Mesenchymal stem cell (in vitro differentiated cells and primary cell): ENCODE results near the gene COL27A1.
"Not testable (repeated sequence)": the region's sequence is repeated elsewhere in the genome, so short reads cannot be mapped to it uniquely, and the experiment has no call there.

Experiments used
- DNase-seq: peaks from one replicate; pipeline ENCODE4 v3.0.0-alpha.2; 2013
- H2AFZ ChIP-seq: one replicate; pipeline ENCODE4 v1.6.1; 2013; ENCODE audit warnings: low read depth, mild to moderate bottlenecking, control low read depth, inconsistent platforms, low read length, moderate library complexity
- H2AK5ac ChIP-seq: 2 replicates; pipeline ENCODE4 v1.6.1; 2013; ENCODE audit warnings: low read length, moderate library complexity, mild to moderate bottlenecking, inconsistent platforms; ENCODE audit not compliant: severe bottlenecking
- H2BK120ac ChIP-seq: one replicate; pipeline ENCODE4 v1.6.1; 2013; ENCODE audit warnings: low read depth, mild to moderate bottlenecking, inconsistent platforms, low read length, moderate library complexity
- H2BK12ac ChIP-seq, 2 experiments: one replicate each; pipeline ENCODE4 v1.6.1; 2013; ENCODE audit warnings: inconsistent platforms in 2 of 2, low read length in 2 of 2, mild to moderate bottlenecking in 2 of 2, moderate library complexity in 2 of 2, control low read depth in 1 of 2
- H2BK15ac ChIP-seq: one replicate; pipeline ENCODE4 v1.6.1; 2013; ENCODE audit warnings: mild to moderate bottlenecking, low read depth, inconsistent platforms; ENCODE audit not compliant: poor library complexity, severe bottlenecking
- H2BK5ac ChIP-seq: 2 replicates; pipeline ENCODE4 v1.6.1; 2013; ENCODE audit warnings: low read depth, mild to moderate bottlenecking, low read length, control low read depth, inconsistent platforms; ENCODE audit not compliant: poor library complexity, severe bottlenecking
- H3K14ac ChIP-seq, 2 experiments: one replicate each; pipeline ENCODE4 v1.6.1; 2013; ENCODE audit warnings: inconsistent platforms in 2 of 2, low read length in 2 of 2, control low read depth in 1 of 2, mild to moderate bottlenecking in 1 of 2, moderate library complexity in 1 of 2
- H3K18ac ChIP-seq, 2 experiments: one replicate each; pipeline ENCODE4 v1.6.1; 2013; ENCODE audit warnings: inconsistent platforms in 2 of 2, low read length in 2 of 2, control low read depth in 1 of 2, low read depth in 1 of 2, mild to moderate bottlenecking in 1 of 2
- H3K23ac ChIP-seq, 2 experiments: one replicate each; pipeline ENCODE4 v1.6.1; 2013; ENCODE audit warnings: inconsistent platforms in 2 of 2, low read length in 2 of 2, mild to moderate bottlenecking in 2 of 2, moderate library complexity in 2 of 2, control low read depth in 1 of 2
- H3K27ac ChIP-seq: 2 replicates; pipeline ENCODE4 v1.5.1; 2013; ENCODE audit warnings: mild to moderate bottlenecking, moderate library complexity, low read length, control low read depth, inconsistent platforms; ENCODE audit not compliant: poor library complexity, severe bottlenecking
- H3K27me3 ChIP-seq, 2 experiments: 2 replicates each; pipeline versions ENCODE4 v1.6.1 to v1.7.0; 2013; ENCODE audit warnings: low read length in 2 of 2, mild to moderate bottlenecking in 2 of 2, moderate library complexity in 2 of 2, control low read depth in 1 of 2, inconsistent platforms in 1 of 2; ENCODE audit not compliant: control insufficient read depth in 1 of 2, insufficient read depth in 1 of 2
- H3K36me3 ChIP-seq, 2 experiments: 2 replicates each; pipeline versions ENCODE4 v1.6.1 to v1.7.0; 2013; ENCODE audit warnings: low read length in 2 of 2, control low read depth in 1 of 2, inconsistent platforms in 1 of 2, low read depth in 1 of 2, mild to moderate bottlenecking in 1 of 2; ENCODE audit not compliant: insufficient read depth in 2 of 2, control insufficient read depth in 1 of 2
- H3K4ac ChIP-seq, 2 experiments: one replicate each; pipeline ENCODE4 v1.6.1; 2013; ENCODE audit warnings: inconsistent platforms in 2 of 2, low read length in 2 of 2, mild to moderate bottlenecking in 2 of 2, moderate library complexity in 2 of 2, control low read depth in 1 of 2, low read depth in 1 of 2
- H3K4me1 ChIP-seq: 2 replicates; pipeline ENCODE4 v1.6.1; 2013; ENCODE audit warnings: low read depth, low read length, control low read depth; ENCODE audit not compliant: control insufficient read depth, insufficient read depth
- H3K4me2 ChIP-seq: 2 replicates; pipeline ENCODE4 v1.6.1; 2013; ENCODE audit warnings: low read length, mild to moderate bottlenecking, inconsistent platforms; ENCODE audit not compliant: poor library complexity, severe bottlenecking
- H3K4me3 ChIP-seq, 2 experiments: 2 replicates each; pipeline versions ENCODE4 v1.5.1 to v1.7.0; 2013; ENCODE audit warnings: low read length in 2 of 2, mild to moderate bottlenecking in 2 of 2, control low read depth in 1 of 2, low read depth in 1 of 2; ENCODE audit not compliant: insufficient read depth in 1 of 2
- H3K79me1 ChIP-seq: replicated peaks from 2 replicates; pipeline ENCODE4 v1.6.1; 2013; ENCODE audit warnings: mild to moderate bottlenecking, control low read depth, low read length, inconsistent platforms; ENCODE audit not compliant: poor library complexity, severe bottlenecking
- H3K9ac ChIP-seq: 2 replicates; pipeline ENCODE4 v1.7.0; 2013; ENCODE audit warnings: mild to moderate bottlenecking, low read length, moderate library complexity
- H3K9me3 ChIP-seq: 2 replicates; pipeline ENCODE4 v1.7.0; 2013; ENCODE audit warnings: mild to moderate bottlenecking, low read length; ENCODE audit not compliant: control insufficient read depth
- H4K8ac ChIP-seq: one replicate; pipeline ENCODE4 v1.6.1; 2013; ENCODE audit warnings: inconsistent platforms, mild to moderate bottlenecking, low read length, moderate library complexity
- H4K91ac ChIP-seq: one replicate; pipeline ENCODE4 v1.6.1; 2013; ENCODE audit warnings: mild to moderate bottlenecking, low read length, inconsistent platforms
- WGBS: methylation state at CpG from one replicate; pipeline ENCODE4 v1.1.7; 2013; ENCODE audit warnings: mixed read lengths; 5-methylcytosine and 5-hydroxymethylcytosine counted together

COL27A1 gene

GRCh38 chr9:114189823-114190562 is 34.7 kb downstream of the COL27A1 start:
- H3K4me2 ChIP-seq: no peak overlapping the region
- H3K36me3 ChIP-seq: peaks cover 2 to 65% of the 10 kb centered on the region in 2 experiments
- DNase-seq: no peak
- H2BK5ac ChIP-seq: no peak overlapping the region
- H3K27me3 ChIP-seq: no peaks in the 10 kb centered on the region
- no peak overlapping the region for H4K91ac ChIP-seq
- no peak overlapping the region for H2AK5ac ChIP-seq
- H3K9ac ChIP-seq: no peak overlapping the region
- H2BK12ac ChIP-seq: no peak overlapping the region
- H3K4me1 ChIP-seq: peaks cover 8% of the 10 kb centered on the region
- H2BK120ac ChIP-seq: no peak overlapping the region
- H3K79me1 ChIP-seq: peaks cover 30% of the 10 kb centered on the region
- H2BK15ac ChIP-seq: no peak overlapping the region
- 97% methylated on average over 2 of the region's 2 CpGs for WGBS
- no peak overlapping the region for H3K18ac ChIP-seq
- no peak overlapping the region for H3K23ac ChIP-seq
- H3K4me3 ChIP-seq: no peak overlapping the region
- no peak overlapping the region for H3K4ac ChIP-seq
- H4K8ac ChIP-seq: no peak overlapping the region
- H3K14ac ChIP-seq: no peak overlapping the region
- H2AFZ ChIP-seq: no peak overlapping the region
- no peak overlapping the region for H3K27ac ChIP-seq
- H3K9me3 ChIP-seq: peaks cover 16% of the 10 kb centered on the region

- Histone ChIP-seq H2AK5ac (no peak overlapping the region), H2BK5ac (no peak overlapping the region), H3K4me2 (no peak overlapping the region), H4K8ac (no peak overlapping the region), H2BK15ac (no peak overlapping the region), H3K9ac (no peak overlapping the region), H3K4me3 (no peak overlapping the region), H3K79me1 (peaks cover 26% of the 10 kb centered on the region), H3K14ac (no peak overlapping the region), H3K27me3 (no peaks in the 10 kb centered on the region), H3K18ac (no peak overlapping the region), H3K4ac (no peak overlapping the region), H2BK120ac (no peak overlapping the region), H3K23ac (no peak overlapping the region), H3K36me3 (peaks cover 0 to 65% of the 10 kb centered on the region in 2 experiments), H2AFZ (no peak overlapping the region), H4K91ac (no peak overlapping the region), H2BK12ac (no peak overlapping the region), H3K9me3 (peaks cover 16% of the 10 kb centered on the region), H3K27ac (no peak overlapping the region), H3K4me1 (peaks cover 8% of the 10 kb centered on the region)
- WGBS: 100% methylated on average over 1 of the region's 1 CpG
- no peak for DNase-seq
These were observed 35.2 kb downstream of the COL27A1 start for GRCh38 chr9:114190563-114190905.

GRCh38 chr9:114191402-114191801 is 36.1 kb downstream of the COL27A1 start:
- H3K4me3 ChIP-seq, H3K27me3 ChIP-seq, H3K4me1 ChIP-seq, H3K4me2 ChIP-seq, H4K91ac ChIP-seq, H3K4ac ChIP-seq, H2AK5ac ChIP-seq, H2BK12ac ChIP-seq, H3K23ac ChIP-seq, H3K14ac ChIP-seq, H2AFZ ChIP-seq, H3K18ac ChIP-seq, H3K9ac ChIP-seq, H3K27ac ChIP-seq, H4K8ac ChIP-seq, H2BK15ac ChIP-seq, H2BK120ac ChIP-seq, DNase-seq, H2BK5ac ChIP-seq: not testable (repeated sequence)
- WGBS: 100% methylated on average over 4 of the region's 5 CpGs
- Histone ChIP-seq H3K79me1 (peaks cover 24% of the 10 kb centered on the region), H3K9me3 (peaks cover 16% of the 10 kb centered on the region), H3K36me3 (peaks cover 0 to 63% of the 10 kb centered on the region in 2 experiments)

- Histone ChIP-seq H3K4me3 (no peak overlapping the region), H2BK12ac (no peak overlapping the region), H2AFZ (no peak overlapping the region), H2AK5ac (no peak overlapping the region), H3K9ac (no peak overlapping the region), H3K18ac (no peak overlapping the region), H3K79me1 (peaks cover 26% of the 10 kb centered on the region), H3K4ac (no peak overlapping the region), H3K9me3 (peaks cover 16% of the 10 kb centered on the region), H2BK120ac (no peak overlapping the region), H4K91ac (no peak overlapping the region), H3K27me3 (no peaks in the 10 kb centered on the region), H3K14ac (no peak overlapping the region), H3K23ac (no peak overlapping the region), H3K4me2 (no peak overlapping the region), H3K4me1 (peaks cover 8% of the 10 kb centered on the region), H4K8ac (no peak overlapping the region), H2BK15ac (no peak overlapping the region), H2BK5ac (no peak overlapping the region), H3K27ac (no peak overlapping the region), H3K36me3 (peaks cover 2 to 63% of the 10 kb centered on the region in 2 experiments)
- WGBS: no CpG with 5 or more reads among the region's 1 CpG
- DNase-seq: no peak
These were observed 37.2 kb downstream of the COL27A1 start for GRCh38 chr9:114192539-114192938.
